Osteocyte (in vitro differentiated cells): ENCODE data around the gene FAN1. TPM values are rescaled to one million over a fixed set of nuclear protein-coding genes. Genes with fewer than 3 reads are reported as not detected.
A peak's percentile ranks its signal among the peaks of the same experiment; 100 is the strongest.

Experiments
- DNase-seq: peaks from one replicate; pipeline ENCODE4 v3.0.0; 2021; ENCODE audit warnings: mixed read lengths; ENCODE audit not compliant: unreplicated experiment; ENCODE audit errors: extremely low spot score
- H3K27ac Mint-ChIP-seq: one replicate; pipeline ENCODE4 v1.8.0; 2021; ENCODE audit warnings: mild to moderate bottlenecking, mixed read lengths; ENCODE audit not compliant: unreplicated experiment
- H3K27me3 Mint-ChIP-seq: one replicate; pipeline ENCODE4 v1.8.0; 2021; ENCODE audit warnings: mixed read lengths; ENCODE audit not compliant: unreplicated experiment
- H3K36me3 Mint-ChIP-seq: one replicate; pipeline ENCODE4 v1.8.0; 2021; ENCODE audit warnings: mixed read lengths; ENCODE audit not compliant: unreplicated experiment
- H3K4me1 Mint-ChIP-seq: one replicate; pipeline ENCODE4 v1.8.0; 2021; ENCODE audit warnings: mixed read lengths; ENCODE audit not compliant: unreplicated experiment
- H3K4me3 Mint-ChIP-seq: one replicate; pipeline ENCODE4 v1.8.0; 2021; ENCODE audit warnings: mild to moderate bottlenecking, moderate library complexity, mixed read lengths; ENCODE audit not compliant: unreplicated experiment
- H3K9me3 Mint-ChIP-seq: one replicate; pipeline ENCODE4 v1.8.0; 2021; ENCODE audit warnings: mixed read lengths; ENCODE audit not compliant: unreplicated experiment
- total RNA-seq: library from RNA; stranded (reverse); gene quantifications from 2 replicates; pipeline ENCODE4 v1.2.1, GENCODE V29; 2021
- TF ChIP-seq, protein P1 (sequence below): fragments of 200-600 bp; sonication (generic); IDR thresholded peaks from 2 replicates; pipeline ENCODE4 v1.5.0; 2021; ENCODE audit warnings: antibody characterized with exemption, mild to moderate bottlenecking, moderate library complexity

Gene FAN1
- total RNA-seq, 1 donor from 2014 or later: 21.5 TPM

DNA sequence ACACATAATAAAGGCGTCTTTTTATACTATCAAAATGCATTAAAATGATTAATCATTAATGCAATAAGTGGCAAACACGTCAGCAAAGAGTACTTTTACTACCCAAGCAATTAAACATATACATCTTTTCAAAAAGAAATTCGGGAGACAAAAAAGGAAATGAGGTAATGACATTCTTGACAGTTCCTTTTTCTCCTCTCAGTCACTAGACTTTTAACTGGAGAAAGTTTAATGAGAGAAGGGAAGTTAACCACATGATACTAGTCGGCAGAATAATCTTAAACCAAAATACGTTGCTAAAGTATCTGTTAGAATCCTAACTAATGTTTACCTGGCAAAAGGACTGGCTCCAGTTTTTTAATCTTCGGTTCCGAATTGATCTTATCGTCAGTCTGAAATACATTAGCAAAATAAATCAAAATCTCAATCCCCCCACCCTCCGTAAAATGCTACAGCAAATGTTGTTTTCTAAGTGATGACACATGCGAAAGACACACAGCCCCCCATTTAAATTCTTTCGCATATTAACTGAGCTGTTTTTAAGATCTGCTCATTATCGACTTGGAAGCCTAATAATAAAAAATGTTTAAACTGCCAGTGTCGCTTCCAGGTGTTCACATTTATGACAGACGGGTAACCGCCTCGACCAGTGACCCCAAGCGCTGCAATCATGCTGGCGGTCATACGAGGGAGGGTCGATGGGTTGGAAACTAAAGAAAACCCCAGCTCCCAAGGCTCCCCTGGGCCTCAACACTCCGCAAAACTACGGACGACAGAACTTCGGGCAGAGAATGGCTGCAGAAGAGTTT lies 86.9 kb downstream of the FAN1 start:
- no peak for DNase-seq
- TF ChIP-seq, protein P1, sequence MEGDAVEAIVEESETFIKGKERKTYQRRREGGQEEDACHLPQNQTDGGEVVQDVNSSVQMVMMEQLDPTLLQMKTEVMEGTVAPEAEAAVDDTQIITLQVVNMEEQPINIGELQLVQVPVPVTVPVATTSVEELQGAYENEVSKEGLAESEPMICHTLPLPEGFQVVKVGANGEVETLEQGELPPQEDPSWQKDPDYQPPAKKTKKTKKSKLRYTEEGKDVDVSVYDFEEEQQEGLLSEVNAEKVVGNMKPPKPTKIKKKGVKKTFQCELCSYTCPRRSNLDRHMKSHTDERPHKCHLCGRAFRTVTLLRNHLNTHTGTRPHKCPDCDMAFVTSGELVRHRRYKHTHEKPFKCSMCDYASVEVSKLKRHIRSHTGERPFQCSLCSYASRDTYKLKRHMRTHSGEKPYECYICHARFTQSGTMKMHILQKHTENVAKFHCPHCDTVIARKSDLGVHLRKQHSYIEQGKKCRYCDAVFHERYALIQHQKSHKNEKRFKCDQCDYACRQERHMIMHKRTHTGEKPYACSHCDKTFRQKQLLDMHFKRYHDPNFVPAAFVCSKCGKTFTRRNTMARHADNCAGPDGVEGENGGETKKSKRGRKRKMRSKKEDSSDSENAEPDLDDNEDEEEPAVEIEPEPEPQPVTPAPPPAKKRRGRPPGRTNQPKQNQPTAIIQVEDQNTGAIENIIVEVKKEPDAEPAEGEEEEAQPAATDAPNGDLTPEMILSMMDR: no peak
- Mint-ChIP-seq H3K36me3 (peaks cover 5% of the 10 kb centered on the region), H3K9me3 (no peaks in the 10 kb centered on the region), H3K27ac (peak overlapping the region; percentile 91), H3K4me1 (peaks cover 14% of the 10 kb centered on the region), H3K4me3 (peak overlapping the region; percentile 96), H3K27me3 (no peaks in the 10 kb centered on the region)

DNA sequence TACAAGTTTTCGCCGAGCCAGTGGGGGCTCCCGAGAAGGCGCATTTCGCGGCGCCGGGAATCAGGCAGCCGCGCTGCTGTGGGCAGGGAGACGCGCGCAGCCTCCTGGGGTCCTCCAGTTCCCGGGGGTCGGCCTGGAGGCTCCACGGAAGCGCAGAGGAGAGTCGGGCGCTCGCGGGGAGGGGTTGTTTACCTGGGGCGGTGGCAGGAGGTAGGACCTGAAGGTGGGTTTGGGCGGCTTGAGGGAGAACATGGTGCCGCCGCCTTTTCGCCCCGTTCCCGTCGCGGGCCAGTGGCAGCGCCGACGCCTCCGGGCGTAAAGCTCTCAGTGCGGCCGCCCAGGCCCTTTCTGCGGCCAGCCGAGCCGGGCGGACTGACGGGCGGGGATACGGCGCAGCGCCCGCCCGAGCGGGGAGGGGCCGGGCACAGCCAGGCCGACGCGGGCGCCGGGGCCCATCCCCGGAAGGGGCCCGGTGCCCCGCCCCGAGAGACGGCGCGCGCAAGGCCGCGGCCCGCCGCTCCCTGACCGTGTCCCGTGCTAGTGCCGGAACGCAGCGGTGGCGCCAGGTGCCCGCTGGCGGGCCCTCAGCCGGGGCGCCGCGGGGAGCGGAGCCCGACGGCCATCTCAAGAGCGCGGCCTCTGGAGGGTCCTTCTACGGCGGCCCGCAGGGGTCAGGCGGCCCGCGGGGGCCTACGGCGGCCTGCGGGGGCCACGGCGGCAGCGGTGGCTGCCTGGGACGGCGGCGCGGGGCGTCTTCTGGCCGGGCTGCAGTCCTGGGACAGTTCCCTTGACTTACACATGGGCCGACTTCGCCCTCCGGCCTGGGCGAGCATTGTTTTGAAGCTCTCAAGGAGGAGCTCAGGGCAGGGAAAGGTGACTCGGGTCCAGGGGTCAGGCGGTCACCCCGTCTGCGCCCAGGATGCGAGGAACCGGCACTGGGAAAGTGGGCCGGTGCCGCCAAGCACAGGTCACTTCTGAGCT lies 87.8 kb downstream of the FAN1 start, which contains the start of gene MTMR10:
MTMR10 (minus strand) TSS at position 374 of the 981 bp plus-strand sequence; CDS start at position 252, 122 bp downstream.
- no peaks in the 10 kb centered on the region for H3K9me3 Mint-ChIP-seq
- H3K36me3 Mint-ChIP-seq: peaks cover 3% of the 10 kb centered on the region
- H3K4me3 Mint-ChIP-seq: peak within 1 kb of the TSS; percentile 96
- peaks cover 12% of the 10 kb centered on the region for H3K4me1 Mint-ChIP-seq
- H3K27me3 Mint-ChIP-seq: no peaks in the 10 kb centered on the region
- peak within 1 kb of the TSS; percentile 91 for H3K27ac Mint-ChIP-seq
- DNase-seq: peak; percentile 94
- TF ChIP-seq, protein P1: no peak

DNA sequence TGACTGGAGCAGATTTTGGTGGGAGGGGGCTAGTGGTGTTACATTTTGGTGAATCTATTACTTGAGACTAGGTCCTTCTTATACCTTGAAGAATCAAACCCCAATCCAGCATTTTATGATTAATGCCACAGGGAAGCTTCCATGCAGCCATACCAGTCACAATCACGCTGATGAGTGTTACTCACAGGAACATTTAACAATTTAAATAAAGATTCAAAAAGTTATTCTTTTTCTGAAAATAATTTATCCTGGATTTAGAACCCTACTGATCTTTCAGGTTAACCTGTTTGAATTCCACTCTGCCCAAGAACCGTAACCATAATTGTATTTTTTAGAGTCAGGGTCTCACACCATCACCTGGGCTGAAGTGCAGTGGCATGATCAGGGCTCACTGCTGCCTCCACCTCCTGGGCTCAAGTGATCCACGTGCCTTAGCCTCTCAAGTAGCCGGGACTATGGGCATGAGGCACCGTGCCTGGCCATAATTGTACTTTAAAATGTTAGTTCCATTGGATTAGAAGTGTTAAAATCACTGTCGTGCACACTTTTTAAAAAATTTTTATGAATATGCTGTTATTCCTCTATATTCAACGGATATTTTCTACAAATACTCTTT lies 88.6 kb downstream of the FAN1 start:
- peaks cover 12% of the 10 kb centered on the region for H3K4me1 Mint-ChIP-seq
- TF ChIP-seq, protein P1: no peak
- peak overlapping the region; percentile 78 for H3K4me3 Mint-ChIP-seq

More for the DNA sequence above, 88.6 kb downstream of the FAN1 start:
- Mint-ChIP-seq H3K27me3 (no peaks in the 10 kb centered on the region), H3K27ac (peak overlapping the region; percentile 86), H3K9me3 (no peaks in the 10 kb centered on the region), H3K36me3 (no peaks in the 10 kb centered on the region)
- no peak for DNase-seq

Other genes with a start within 250 kb of the FAN1 start
- gene MTMR10, start 87.7 kb downstream of the FAN1 start, total RNA-seq: 23.3 and 23.7 TPM in 2 replicates
- gene TRPM1, start 197.8 kb downstream of the FAN1 start, total RNA-seq: not detected in 2 replicates